K562 (cell line): ENCODE results near the gene CD320.
"Not testable (repeated sequence)": the region's sequence is repeated elsewhere in the genome, so short reads cannot be mapped to it uniquely, and the experiment has no call there.

ENCODE experiments used
- HBP1 ChIP-seq: fragments of 450-650 bp; formaldehyde crosslinking; IDR thresholded peaks from 2 replicates; pipeline ENCODE4 v1.4.0; 2022; ENCODE audit warnings: missing genetic modification characterization
- MAFK ChIP-seq: IDR thresholded peaks from 2 replicates; pipeline ENCODE4 v1.6.1; 2011; ENCODE audit warnings: low read length, improper control_type of control experiment
- POLR2A ChIP-seq: fragments of 450-650 bp; conservative IDR thresholded peaks from 2 replicates; pipeline ENCODE4 v1.6.1; 2016
- SAFB2 ChIP-seq: fragments of 200-400 bp; formaldehyde crosslinking; IDR thresholded peaks from 2 replicates; pipeline ENCODE4 v1.6.1; 2018; ENCODE audit warnings: borderline replicate concordance, low read length, low read depth, moderate library complexity; ENCODE audit not compliant: severe bottlenecking
- SMAD1 ChIP-seq: fragments of 150-350 bp; IDR thresholded peaks from 2 replicates; pipeline ENCODE4 v1.6.1; 2014; ENCODE audit warnings: low read length, low read depth; ENCODE audit not compliant: partially characterized antibody
- TRIM24 ChIP-seq, 2 experiments: fragments of 450-650 bp; IDR thresholded peaks; 2 replicates each; pipeline ENCODE4 v1.6.1; 2016
- ZNF232 ChIP-seq: sonication (generic); formaldehyde crosslinking; IDR thresholded peaks from 2 replicates; pipeline ENCODE4 v1.8.0; 2022; ENCODE audit warnings: mild to moderate bottlenecking, missing genetic modification reagents
- TF ChIP-seq, protein P1 (sequence below), 3 experiments: IDR thresholded peaks in 2 of 3; conservative IDR thresholded peaks in 1 of 3; 2 replicates each; pipeline ENCODE4 v1.5.1; 2011 to 2012; ENCODE audit warnings: low read length in 3 of 3, mild to moderate bottlenecking in 3 of 3, control low read depth in 2 of 3, improper control_type of control experiment in 1 of 3, inconsistent platforms in 1 of 3, low read depth in 1 of 3, mixed read lengths in 1 of 3, moderate library complexity in 1 of 3; ENCODE audit not compliant: insufficient read depth in 2 of 3

- not testable (repeated sequence) for TF ChIP-seq HBP1; MAFK; SAFB2; TRIM24 (IDR thresholded peaks at IDR 0.05); POLR2A; SMAD1; ZNF232 (CRISPR knock-in tag)
- TF ChIP-seq, protein P1, sequence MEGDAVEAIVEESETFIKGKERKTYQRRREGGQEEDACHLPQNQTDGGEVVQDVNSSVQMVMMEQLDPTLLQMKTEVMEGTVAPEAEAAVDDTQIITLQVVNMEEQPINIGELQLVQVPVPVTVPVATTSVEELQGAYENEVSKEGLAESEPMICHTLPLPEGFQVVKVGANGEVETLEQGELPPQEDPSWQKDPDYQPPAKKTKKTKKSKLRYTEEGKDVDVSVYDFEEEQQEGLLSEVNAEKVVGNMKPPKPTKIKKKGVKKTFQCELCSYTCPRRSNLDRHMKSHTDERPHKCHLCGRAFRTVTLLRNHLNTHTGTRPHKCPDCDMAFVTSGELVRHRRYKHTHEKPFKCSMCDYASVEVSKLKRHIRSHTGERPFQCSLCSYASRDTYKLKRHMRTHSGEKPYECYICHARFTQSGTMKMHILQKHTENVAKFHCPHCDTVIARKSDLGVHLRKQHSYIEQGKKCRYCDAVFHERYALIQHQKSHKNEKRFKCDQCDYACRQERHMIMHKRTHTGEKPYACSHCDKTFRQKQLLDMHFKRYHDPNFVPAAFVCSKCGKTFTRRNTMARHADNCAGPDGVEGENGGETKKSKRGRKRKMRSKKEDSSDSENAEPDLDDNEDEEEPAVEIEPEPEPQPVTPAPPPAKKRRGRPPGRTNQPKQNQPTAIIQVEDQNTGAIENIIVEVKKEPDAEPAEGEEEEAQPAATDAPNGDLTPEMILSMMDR (IDR thresholded peaks at IDR 0.05 in 2 of 3, conservative IDR thresholded peaks at IDR 0.05 in 1 of 3; ENCODE audit: insufficient read depth in 2 of 3, low read depth in 1 of 3, low read length in 3 of 3) = not testable (repeated sequence)
These were observed 43.9 kb downstream of the CD320 start for GRCh38 chr19:8264248-8264647.
